ENCODE results near the gene TGFB2. TPM values are rescaled to one million over a fixed set of nuclear protein-coding genes. Genes with fewer than 3 reads are reported as not detected.

The TGFB2 gene
- total and polyA plus RNA-seq, 4 donors: 0.21 to 0.75 (median 0.41) TPM

DNA sequence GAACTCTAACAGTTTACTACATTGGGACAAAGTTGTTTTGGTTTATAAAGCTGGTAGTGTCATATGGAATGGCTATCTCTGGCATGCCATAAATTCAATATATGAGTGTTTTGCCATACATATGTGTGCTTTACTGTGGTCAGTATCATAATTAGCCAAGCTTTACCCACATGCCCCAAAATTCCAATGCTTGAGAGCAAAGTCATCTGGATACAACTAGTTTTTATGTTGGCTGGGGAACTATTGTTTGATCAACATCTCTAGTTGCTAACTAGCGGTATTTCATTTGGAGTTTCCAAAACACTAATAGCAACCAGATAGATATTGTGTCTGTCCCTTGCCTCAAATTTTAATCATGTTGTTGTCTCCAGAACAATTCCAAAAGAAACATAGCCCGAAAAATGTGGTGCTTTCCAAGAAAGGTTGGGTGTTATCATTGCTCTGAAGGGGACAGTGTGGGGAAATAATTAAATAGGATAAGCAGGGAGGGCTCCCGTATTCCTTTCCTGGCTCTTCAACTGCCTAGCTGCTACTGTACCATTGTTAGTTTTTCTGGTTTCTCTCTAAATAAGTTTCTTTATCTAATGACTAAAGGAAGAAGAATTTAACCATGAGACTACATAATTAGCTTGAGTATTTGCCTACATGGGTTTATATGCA is 136.1 kb downstream of the TGFB2 start:
- H3K27me3 ChIP-seq (ENCODE audit: control insufficient read depth in 4 of 4, insufficient read depth in 4 of 4, low read length in 3 of 4): no peaks in the 10 kb centered on the region
- H3K36me3 ChIP-seq (ENCODE audit: control insufficient read depth in 4 of 4, insufficient read depth in 3 of 4, low read depth in 1 of 4, low read length in 3 of 4): no peaks in the 10 kb centered on the region
- WGBS: 56% methylated on average over 3 of the region's 3 CpGs
- H3K27ac ChIP-seq (ENCODE audit: low read depth in 1 of 2, low read length in 2 of 2): peak overlapping the region in 1 of 2 donors; percentile 7
- H3K9me3 ChIP-seq (ENCODE audit: control insufficient read depth in 4 of 4, low read length in 3 of 4): no peaks in the 10 kb centered on the region
- DNase-seq (ENCODE audit: low spot score): no peak
- no peak overlapping the region for H3K4me3 ChIP-seq (ENCODE audit: low read depth in 1 of 3, low read length in 3 of 3)
- no peak overlapping the region for H3K9ac ChIP-seq (ENCODE audit: low read depth in 1 of 2, low read length in 2 of 2)
- no peaks in the 10 kb centered on the region for H3K4me1 ChIP-seq (ENCODE audit: control insufficient read depth in 4 of 4, insufficient read depth in 4 of 4, low read length in 3 of 4)
- TF ChIP-seq TAF1 (conservative IDR thresholded peaks at IDR 0.05): no peak
- TF ChIP-seq NR2F2 (IDR thresholded peaks at IDR 0.05): no peak
- TF ChIP-seq, protein P1, sequence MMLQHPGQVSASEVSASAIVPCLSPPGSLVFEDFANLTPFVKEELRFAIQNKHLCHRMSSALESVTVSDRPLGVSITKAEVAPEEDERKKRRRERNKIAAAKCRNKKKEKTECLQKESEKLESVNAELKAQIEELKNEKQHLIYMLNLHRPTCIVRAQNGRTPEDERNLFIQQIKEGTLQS (IDR thresholded peaks at IDR 0.05): no peak
- TF ChIP-seq YY1 (IDR thresholded peaks at IDR 0.05): no peak
- no peak for TF ChIP-seq HNF4A (conservative IDR thresholded peaks at IDR 0.05)
- no peak for TF ChIP-seq RXRA (IDR thresholded peaks at IDR 0.05)
- TF ChIP-seq, protein P2, sequence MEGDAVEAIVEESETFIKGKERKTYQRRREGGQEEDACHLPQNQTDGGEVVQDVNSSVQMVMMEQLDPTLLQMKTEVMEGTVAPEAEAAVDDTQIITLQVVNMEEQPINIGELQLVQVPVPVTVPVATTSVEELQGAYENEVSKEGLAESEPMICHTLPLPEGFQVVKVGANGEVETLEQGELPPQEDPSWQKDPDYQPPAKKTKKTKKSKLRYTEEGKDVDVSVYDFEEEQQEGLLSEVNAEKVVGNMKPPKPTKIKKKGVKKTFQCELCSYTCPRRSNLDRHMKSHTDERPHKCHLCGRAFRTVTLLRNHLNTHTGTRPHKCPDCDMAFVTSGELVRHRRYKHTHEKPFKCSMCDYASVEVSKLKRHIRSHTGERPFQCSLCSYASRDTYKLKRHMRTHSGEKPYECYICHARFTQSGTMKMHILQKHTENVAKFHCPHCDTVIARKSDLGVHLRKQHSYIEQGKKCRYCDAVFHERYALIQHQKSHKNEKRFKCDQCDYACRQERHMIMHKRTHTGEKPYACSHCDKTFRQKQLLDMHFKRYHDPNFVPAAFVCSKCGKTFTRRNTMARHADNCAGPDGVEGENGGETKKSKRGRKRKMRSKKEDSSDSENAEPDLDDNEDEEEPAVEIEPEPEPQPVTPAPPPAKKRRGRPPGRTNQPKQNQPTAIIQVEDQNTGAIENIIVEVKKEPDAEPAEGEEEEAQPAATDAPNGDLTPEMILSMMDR (IDR thresholded peaks at IDR 0.05; ENCODE audit: low read depth, low read length, missing input control): no peak
- TF ChIP-seq, protein P3, sequence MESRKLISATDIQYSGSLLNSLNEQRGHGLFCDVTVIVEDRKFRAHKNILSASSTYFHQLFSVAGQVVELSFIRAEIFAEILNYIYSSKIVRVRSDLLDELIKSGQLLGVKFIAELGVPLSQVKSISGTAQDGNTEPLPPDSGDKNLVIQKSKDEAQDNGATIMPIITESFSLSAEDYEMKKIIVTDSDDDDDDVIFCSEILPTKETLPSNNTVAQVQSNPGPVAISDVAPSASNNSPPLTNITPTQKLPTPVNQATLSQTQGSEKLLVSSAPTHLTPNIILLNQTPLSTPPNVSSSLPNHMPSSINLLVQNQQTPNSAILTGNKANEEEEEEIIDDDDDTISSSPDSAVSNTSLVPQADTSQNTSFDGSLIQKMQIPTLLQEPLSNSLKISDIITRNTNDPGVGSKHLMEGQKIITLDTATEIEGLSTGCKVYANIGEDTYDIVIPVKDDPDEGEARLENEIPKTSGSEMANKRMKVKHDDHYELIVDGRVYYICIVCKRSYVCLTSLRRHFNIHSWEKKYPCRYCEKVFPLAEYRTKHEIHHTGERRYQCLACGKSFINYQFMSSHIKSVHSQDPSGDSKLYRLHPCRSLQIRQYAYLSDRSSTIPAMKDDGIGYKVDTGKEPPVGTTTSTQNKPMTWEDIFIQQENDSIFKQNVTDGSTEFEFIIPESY (IDR thresholded peaks at IDR 0.05): no peak

DNA sequence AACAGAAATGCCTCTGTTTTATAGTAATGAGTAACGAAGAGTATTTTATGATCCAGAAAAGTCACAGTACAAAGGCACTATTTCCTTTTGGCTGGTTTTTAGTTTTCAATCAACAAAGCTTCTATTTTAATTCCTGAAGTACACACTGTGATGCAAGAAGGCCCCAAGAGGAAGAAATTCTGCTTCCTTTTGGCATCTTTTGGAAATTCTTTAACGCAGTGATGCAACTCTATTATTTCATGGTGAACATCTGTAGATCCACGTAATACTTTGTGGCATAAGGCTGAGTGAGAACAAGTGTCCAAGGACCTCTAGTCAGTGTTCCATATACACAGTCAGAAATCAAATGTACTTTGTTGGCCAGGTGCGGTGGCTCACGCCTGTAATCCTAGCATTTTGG is 137.5 kb downstream of the TGFB2 start:
- Histone ChIP-seq H3K9ac (ENCODE audit: low read depth in 1 of 2, low read length in 2 of 2) (no peak overlapping the region), H3K9me3 (ENCODE audit: control insufficient read depth in 4 of 4, low read length in 3 of 4) (no peaks in the 10 kb centered on the region), H3K36me3 (ENCODE audit: control insufficient read depth in 4 of 4, insufficient read depth in 3 of 4, low read depth in 1 of 4, low read length in 3 of 4) (no peaks in the 10 kb centered on the region), H3K4me3 (ENCODE audit: low read depth in 1 of 3, low read length in 3 of 3) (no peak overlapping the region), H3K27ac (ENCODE audit: low read depth in 1 of 2, low read length in 2 of 2) (no peak overlapping the region), H3K4me1 (ENCODE audit: control insufficient read depth in 4 of 4, insufficient read depth in 4 of 4, low read length in 3 of 4) (no peaks in the 10 kb centered on the region), H3K27me3 (ENCODE audit: control insufficient read depth in 4 of 4, insufficient read depth in 4 of 4, low read length in 3 of 4) (no peaks in the 10 kb centered on the region)
- no peak for DNase-seq (ENCODE audit: low spot score)
- no peak for TF ChIP-seq RXRA (IDR thresholded peaks at IDR 0.05)
- no peak for TF ChIP-seq YY1 (IDR thresholded peaks at IDR 0.05)
- TF ChIP-seq, protein P1 (IDR thresholded peaks at IDR 0.05): no peak
- no peak for TF ChIP-seq FOXA1 (IDR thresholded peaks at IDR 0.05)
- no peak for TF ChIP-seq NR2F2 (IDR thresholded peaks at IDR 0.05)
- TF ChIP-seq HNF4A (conservative IDR thresholded peaks at IDR 0.05): no peak
- no peak for TF ChIP-seq TAF1 (conservative IDR thresholded peaks at IDR 0.05)
- TF ChIP-seq, protein P4, sequence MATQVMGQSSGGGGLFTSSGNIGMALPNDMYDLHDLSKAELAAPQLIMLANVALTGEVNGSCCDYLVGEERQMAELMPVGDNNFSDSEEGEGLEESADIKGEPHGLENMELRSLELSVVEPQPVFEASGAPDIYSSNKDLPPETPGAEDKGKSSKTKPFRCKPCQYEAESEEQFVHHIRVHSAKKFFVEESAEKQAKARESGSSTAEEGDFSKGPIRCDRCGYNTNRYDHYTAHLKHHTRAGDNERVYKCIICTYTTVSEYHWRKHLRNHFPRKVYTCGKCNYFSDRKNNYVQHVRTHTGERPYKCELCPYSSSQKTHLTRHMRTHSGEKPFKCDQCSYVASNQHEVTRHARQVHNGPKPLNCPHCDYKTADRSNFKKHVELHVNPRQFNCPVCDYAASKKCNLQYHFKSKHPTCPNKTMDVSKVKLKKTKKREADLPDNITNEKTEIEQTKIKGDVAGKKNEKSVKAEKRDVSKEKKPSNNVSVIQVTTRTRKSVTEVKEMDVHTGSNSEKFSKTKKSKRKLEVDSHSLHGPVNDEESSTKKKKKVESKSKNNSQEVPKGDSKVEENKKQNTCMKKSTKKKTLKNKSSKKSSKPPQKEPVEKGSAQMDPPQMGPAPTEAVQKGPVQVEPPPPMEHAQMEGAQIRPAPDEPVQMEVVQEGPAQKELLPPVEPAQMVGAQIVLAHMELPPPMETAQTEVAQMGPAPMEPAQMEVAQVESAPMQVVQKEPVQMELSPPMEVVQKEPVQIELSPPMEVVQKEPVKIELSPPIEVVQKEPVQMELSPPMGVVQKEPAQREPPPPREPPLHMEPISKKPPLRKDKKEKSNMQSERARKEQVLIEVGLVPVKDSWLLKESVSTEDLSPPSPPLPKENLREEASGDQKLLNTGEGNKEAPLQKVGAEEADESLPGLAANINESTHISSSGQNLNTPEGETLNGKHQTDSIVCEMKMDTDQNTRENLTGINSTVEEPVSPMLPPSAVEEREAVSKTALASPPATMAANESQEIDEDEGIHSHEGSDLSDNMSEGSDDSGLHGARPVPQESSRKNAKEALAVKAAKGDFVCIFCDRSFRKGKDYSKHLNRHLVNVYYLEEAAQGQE (IDR thresholded peaks at IDR 0.05): no peak
- TF ChIP-seq, protein P3 (IDR thresholded peaks at IDR 0.05): no peak
- TF ChIP-seq, protein P5, sequence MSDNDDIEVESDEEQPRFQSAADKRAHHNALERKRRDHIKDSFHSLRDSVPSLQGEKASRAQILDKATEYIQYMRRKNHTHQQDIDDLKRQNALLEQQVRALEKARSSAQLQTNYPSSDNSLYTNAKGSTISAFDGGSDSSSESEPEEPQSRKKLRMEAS (IDR thresholded peaks at IDR 0.05): no peak
- no peak for TF ChIP-seq EGR1 (IDR thresholded peaks at IDR 0.05; ENCODE audit: low read depth in 2 of 2)
- TF ChIP-seq GABPA (IDR thresholded peaks at IDR 0.05 in 1 of 2, conservative IDR thresholded peaks at IDR 0.05 in 1 of 2): no peak
- TF ChIP-seq JUND (IDR thresholded peaks at IDR 0.05): no peak
- TF ChIP-seq FOXA2 (IDR thresholded peaks at IDR 0.05): no peak
- TF ChIP-seq HNF4G (IDR thresholded peaks at IDR 0.05): no peak
- no peak for TF ChIP-seq RAD21 (IDR thresholded peaks at IDR 0.05)
- 84% methylated on average over 5 of the region's 5 CpGs for WGBS

All from liver (tissue), 9 donors.